Thyroid gland (tissue), 4 donors: Measurements from ENCODE around the gene CNGA4.

Experiments used
- POLR2A ChIP-seq, 2 donors: fragments of 450-650 bp; IDR thresholded peaks; one replicate each; pipeline ENCODE4 v1.6.1; 2017; ENCODE audit warnings: antibody characterized with exemption in 2 of 2, mild to moderate bottlenecking in 2 of 2, moderate library complexity in 1 of 2
- TF ChIP-seq, protein P1 (sequence below), 6 experiments: fragments of 200-600 bp in 3 of 6; fragments of 450-650 bp in 3 of 6; sonication (generic) in 3 of 6; IDR thresholded peaks; one replicate each; pipeline ENCODE4 v1.5.1; 2016 to 2019; ENCODE audit warnings: antibody characterized with exemption in 6 of 6, mild to moderate bottlenecking in 2 of 6, inconsistent platforms in 1 of 6, moderate library complexity in 1 of 6

DNA sequence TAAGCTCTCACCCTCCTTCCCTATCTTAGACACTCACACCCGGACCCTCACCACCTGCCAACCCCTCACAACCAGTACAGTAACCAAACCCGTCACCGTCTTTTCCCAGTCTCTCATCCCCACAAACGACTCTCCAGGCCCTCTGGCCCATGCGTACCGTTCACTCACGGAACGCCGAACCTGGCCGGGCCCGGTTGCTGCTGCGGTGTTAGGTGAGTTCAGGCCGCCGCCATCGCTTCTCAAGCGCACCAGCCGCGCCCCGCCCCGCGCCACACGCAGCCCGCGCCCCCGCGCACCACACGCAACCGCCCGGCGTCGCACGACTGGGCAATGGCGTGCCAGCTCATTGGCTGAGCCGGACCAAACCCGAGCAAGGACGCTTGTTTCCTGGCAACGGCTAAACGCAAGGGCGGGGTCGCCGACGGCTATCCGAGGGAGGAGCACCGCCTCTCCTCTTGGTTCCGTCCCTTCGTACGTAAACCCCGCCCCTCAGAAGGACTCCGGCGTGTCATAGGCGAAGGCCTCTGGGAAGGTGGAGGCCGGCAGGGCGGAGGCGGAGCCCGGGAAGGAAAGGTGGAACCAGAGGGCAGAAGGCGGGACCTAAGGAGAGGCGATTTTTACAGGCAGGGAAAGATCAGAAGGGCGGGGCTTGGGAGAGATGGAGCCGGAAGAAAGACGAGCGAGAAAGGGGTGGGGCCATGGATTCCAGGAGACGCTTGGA is 4.3 kb upstream of the CNGA4 start, which contains the start of gene FHIP1B:
- TF ChIP-seq, protein P1, sequence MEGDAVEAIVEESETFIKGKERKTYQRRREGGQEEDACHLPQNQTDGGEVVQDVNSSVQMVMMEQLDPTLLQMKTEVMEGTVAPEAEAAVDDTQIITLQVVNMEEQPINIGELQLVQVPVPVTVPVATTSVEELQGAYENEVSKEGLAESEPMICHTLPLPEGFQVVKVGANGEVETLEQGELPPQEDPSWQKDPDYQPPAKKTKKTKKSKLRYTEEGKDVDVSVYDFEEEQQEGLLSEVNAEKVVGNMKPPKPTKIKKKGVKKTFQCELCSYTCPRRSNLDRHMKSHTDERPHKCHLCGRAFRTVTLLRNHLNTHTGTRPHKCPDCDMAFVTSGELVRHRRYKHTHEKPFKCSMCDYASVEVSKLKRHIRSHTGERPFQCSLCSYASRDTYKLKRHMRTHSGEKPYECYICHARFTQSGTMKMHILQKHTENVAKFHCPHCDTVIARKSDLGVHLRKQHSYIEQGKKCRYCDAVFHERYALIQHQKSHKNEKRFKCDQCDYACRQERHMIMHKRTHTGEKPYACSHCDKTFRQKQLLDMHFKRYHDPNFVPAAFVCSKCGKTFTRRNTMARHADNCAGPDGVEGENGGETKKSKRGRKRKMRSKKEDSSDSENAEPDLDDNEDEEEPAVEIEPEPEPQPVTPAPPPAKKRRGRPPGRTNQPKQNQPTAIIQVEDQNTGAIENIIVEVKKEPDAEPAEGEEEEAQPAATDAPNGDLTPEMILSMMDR (IDR thresholded peaks at IDR 0.05), result no peak
- peak in 1 of 2 donors; percentile 64 for TF ChIP-seq POLR2A (IDR thresholded peaks at IDR 0.05)
